Head of caudate nucleus (tissue), 42 donors: ENCODE measurements around the gene C11orf42.
A peak's percentile ranks its signal among the peaks of the same experiment; 100 is the strongest.
"Not testable (repeated sequence)": the region's sequence is repeated elsewhere in the genome, so short reads cannot be mapped to it uniquely, and the experiment has no call there.

ENCODE experiments used
- DNase-seq, 42 donors: peaks; one replicate each; pipeline versions ENCODE4 v3.0.0 to v3.0.0-alpha.2; 2020 to 2021; ENCODE audit warnings: mixed read lengths in 7 of 42
- intact Hi-C: fragments of 100-400 bp; cut with DNase I; formaldehyde crosslinking; loops from one replicate; pipeline ENCODE4 v1.15.0; 2022

The C11orf42 gene

DNA sequence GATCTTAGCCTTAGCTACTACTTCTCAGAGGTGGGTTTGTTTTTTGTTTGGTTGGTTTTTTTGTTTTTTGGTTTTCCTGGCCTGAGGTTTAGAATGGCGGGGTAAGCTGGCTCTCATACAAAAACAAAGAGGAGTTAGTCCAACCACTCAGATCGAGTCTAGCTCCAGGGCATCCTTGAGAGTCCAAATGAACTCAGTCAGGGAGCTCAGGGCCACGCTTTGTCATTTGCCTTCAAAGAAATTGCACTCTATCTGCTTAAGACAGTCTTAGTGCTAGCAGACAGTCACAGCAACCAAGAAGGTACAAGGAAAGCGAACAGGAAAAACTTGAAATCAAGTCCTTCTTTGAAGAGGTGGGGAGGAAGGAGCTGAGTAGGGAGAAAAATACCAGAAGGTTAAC lies 11.1 kb downstream of the C11orf42 start:
- intact Hi-C loops: no loop called here
- no peak for DNase-seq

DNA sequence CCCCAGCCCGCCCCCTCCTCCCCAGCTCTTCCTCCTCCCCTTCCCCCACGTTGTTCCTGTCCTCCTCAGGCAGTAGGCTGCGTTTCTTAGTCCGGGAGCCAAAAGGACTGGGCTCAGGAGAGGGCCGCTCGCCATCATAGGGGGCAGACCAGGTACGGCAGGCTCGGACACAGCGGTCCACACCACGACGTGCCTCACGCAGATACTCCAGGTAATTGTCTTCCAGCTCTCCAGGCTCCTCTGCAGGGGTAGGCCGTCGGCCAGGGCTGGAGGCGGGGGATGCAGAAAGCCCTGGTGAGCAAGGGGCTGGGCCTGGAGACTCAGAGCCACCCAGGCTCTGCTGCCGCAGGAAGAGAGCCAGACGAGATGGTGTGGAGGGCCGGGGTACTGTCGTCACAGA lies 12.4 kb downstream of the C11orf42 start:
- intact Hi-C loops: no loop called here

DNA sequence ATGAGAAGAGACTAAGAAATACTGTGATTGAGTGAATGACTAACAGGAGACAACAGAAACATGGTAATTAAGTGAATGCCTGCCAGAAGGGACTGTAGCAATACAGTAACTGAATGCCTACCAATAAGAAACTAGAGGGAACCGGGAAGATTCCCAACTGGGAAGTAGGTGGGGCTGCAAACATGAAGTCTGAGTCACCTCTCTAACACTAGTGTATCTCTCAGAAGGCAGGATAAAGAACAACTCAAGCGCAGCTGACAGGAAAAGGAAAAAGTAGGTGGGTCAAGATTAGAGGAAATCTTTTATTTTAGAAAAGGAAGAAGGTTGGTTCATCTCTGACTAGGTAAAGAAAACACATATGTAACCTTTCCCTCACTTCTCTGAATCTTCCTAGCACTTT lies 14.0 kb downstream of the C11orf42 start:
- DNase-seq: peak in 11 of 42 donors; percentile 25 to 63 (median 34)
- intact Hi-C loops: no loop called here

More for the DNA sequence above, 12.4 kb downstream of the C11orf42 start:
- peak in 1 of 42 donors; percentile 9 for DNase-seq

GRCh38 chr11:6223854-6224253 lies 18.5 kb downstream of the C11orf42 start:
- DNase-seq: peak in 1 of 42 donors; percentile 29
- intact Hi-C loops: no loop called here

- intact Hi-C loops: no loop called here
- DNase-seq: peak in 1 of 42 donors; percentile 25
These were observed 19.1 kb downstream of the C11orf42 start for GRCh38 chr11:6224421-6224820.

- intact Hi-C loops: no loop called here
These were observed 19.7 kb downstream of the C11orf42 start for GRCh38 chr11:6225024-6225423.

GRCh38 chr11:6225896-6226295 lies 20.5 kb downstream of the C11orf42 start:
- peak in 1 of 42 donors; percentile 33 for DNase-seq
- intact Hi-C loops: no loop called here

More at GRCh38 chr11:6225024-6225423, 19.7 kb downstream of the C11orf42 start:
- no peak for DNase-seq

DNA sequence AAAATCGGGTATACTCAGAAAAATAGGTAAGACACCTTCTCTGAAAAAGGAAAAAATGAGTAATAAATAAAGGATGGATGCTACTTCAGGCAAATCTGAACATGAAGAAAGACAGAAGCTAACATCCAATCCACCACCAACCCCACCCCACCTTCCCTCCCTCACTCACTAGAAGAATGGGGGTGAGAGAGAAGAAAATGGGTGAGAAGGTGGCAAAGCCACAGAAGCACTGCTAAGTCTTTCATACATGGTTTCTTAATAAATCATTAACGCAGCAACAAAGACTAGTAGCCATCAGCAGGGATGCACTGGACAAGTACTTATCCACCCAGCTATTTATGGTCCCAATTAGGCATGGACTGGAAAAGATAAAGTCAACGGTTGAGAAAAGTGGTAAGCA lies 23.2 kb downstream of the C11orf42 start:
- intact Hi-C loops: no loop called here
- peak in 1 of 42 donors; percentile 12 for DNase-seq

DNA sequence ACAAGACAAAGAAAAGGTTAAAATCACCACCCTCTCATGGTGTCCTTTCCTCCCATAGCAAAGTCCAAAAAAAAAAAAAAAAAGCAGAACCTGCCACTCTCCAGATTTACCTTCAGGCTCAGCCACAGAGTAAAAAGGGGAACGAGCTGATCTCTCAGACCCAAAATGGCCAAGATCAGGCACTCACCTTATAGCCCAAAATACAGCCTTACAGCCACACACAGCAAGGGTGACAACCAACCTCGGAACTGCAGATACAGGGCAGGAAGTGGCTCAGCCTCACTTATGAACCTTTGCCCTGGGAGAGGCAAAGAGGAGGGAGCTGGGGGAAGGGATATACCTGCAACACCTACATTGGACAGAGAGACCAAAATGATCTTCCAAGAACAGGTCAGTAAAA lies 24.6 kb downstream of the C11orf42 start:
- peak in 1 of 42 donors; percentile 12 for DNase-seq
- intact Hi-C loops: no loop called here

DNA sequence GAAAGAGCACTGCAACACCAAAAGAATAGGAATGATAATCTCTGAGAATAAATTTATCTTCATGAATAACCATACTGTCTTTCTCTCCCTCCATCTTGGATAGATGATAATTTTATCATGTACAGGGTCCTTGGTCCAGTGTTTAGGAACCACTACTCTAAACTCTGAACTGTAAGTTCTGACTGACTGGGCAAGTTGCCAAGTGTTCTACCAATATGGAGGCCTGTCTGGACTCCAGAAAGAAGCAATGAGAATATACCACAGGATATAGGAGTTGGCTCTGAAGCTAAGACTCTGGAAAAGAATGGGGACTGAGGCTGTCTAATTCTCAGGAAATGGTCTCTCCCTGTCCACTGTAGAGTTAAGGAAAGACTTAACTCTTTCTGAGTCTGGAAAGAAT lies 27.5 kb downstream of the C11orf42 start:
- intact Hi-C loops: no loop called here
- no peak for DNase-seq

- intact Hi-C loops: no loop called here
- DNase-seq: peak in 3 of 42 donors; percentile 12 to 35 (median 24)
These were observed 28.6 kb downstream of the C11orf42 start for GRCh38 chr11:6233984-6234386.

- intact Hi-C loops: no loop called here
These were observed 29.2 kb downstream of the C11orf42 start, which contains the start of gene FHIP1B for GRCh38 chr11:6234387-6235107. Gene FHIP1B, minus strand, starts transcription at chr11:6234636. Its CDS starts 10,120 bp downstream, at chr11:6224516.

DNA sequence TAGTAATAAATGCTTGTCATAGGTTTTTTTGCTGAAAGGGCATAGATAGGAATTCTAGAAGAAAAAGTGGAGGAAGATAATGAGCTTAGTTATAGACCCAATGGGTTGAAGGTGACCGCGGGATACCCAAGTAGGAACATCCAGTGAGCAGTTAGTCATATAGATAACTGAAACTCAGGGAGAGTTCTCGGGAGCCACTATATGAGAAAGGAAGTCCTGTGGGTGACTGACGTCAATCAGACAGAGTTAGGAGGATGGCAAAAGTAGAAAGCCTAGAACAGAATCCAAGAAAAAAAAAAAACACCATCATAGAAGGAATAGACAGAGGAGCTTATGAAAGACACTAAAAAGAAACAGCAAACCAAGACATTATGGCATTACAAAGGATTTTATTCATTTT lies 31.9 kb downstream of the C11orf42 start:
- intact Hi-C loops: no loop called here
- DNase-seq: no peak

More at GRCh38 chr11:6234387-6235107, 29.2 kb downstream of the C11orf42 start, which contains the start of gene FHIP1B:
- DNase-seq: peak; percentile 97 to 100 (median 100)

DNA sequence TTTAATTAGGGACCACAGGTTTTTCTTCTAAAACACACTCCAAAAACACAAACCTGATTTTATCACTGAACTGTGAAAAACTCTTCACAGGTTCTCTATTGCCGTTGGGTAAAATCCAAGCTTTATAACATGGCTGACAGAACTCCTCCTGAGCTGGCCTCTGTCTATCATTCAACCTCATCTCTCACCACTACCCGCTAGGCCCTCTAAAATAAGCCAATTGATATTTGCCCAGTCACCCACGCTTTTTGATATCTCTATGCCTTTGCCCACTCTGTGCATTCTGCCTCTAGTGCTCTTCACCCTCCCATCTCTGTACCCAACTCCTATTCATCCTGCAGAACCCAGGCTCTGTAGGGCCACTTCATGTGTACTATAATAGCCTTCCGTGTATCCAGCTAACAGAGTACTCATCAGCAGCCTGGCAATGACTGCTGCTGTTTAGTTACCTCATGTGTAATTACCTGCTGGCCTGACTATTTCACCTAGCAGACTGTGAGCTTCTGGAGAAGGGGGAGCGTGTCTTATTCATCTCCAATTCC lies 32.5 kb downstream of the C11orf42 start:
- no peak for DNase-seq
- intact Hi-C loops: no loop called here

DNA sequence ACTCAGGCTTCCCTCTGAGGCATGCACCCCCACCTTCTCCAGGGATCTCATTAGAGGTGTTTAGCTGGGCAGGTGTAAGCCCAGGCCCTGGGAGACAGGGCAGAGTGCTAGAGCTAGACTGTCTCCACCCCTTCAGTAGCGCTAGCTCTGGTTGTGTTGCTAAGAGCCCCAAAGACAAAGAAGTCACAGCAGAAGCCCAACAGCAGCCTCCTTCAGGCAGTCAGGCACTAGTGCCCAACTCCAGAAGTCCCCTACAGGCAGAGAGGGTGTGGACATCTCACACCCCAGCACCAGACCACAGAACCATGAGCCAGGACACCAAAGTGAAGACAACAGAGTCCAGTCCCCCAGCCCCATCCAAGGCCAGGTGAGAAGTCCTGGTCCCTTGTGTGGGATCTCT lies 33.5 kb downstream of the C11orf42 start, which contains the start of gene CNGA4:
Gene CNGA4 (plus strand): TSS at position 188 of the 400 bp plus-strand sequence. CDS start 118 bp downstream, at position 306.
- no peak for DNase-seq
- intact Hi-C loops: no loop called here

DNA sequence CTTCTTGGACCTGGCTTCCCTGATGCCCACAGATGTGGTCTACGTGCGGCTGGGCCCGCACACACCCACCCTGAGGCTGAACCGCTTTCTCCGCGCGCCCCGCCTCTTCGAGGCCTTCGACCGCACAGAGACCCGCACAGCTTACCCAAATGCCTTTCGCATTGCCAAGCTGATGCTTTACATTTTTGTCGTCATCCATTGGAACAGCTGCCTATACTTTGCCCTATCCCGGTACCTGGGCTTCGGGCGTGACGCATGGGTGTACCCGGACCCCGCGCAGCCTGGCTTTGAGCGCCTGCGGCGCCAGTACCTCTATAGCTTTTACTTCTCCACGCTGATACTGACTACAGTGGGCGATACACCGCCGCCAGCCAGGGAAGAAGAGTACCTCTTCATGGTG lies 34.8 kb downstream of the C11orf42 start:
- DNase-seq: no peak

GRCh38 chr11:6240781-6241180 lies 35.4 kb downstream of the C11orf42 start:
- intact Hi-C loops: no loop called here
- no peak for DNase-seq

More for the DNA sequence above, 34.8 kb downstream of the C11orf42 start:
- intact Hi-C loops: no loop called here

DNA sequence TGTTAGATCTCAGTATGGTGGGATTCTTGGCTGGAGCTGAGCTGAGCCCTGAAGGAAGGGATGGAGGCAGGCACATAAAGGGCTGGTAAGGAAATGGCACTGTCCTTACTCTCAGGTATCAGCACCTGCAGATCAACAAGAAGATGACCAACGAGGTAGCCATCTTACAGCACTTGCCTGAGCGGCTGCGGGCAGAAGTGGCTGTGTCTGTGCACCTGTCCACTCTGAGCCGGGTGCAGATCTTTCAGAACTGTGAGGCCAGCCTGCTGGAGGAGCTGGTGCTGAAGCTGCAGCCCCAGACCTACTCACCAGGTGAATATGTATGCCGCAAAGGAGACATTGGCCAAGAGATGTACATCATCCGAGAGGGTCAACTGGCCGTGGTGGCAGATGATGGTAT lies 36.0 kb downstream of the C11orf42 start:
- DNase-seq: no peak
- intact Hi-C loops: no loop called here

- intact Hi-C loops: no loop called here
- no peak for DNase-seq
These were observed 40.2 kb downstream of the C11orf42 start for GRCh38 chr11:6245536-6245935.

GRCh38 chr11:6248248-6248647 lies 42.9 kb downstream of the C11orf42 start:
- no peak for DNase-seq
- intact Hi-C loops: no loop called here

GRCh38 chr11:6248897-6249296 lies 43.5 kb downstream of the C11orf42 start:
- DNase-seq, intact Hi-C loops: not testable (repeated sequence)
